Esophagus squamous epithelium (tissue), 5 donors: ENCODE results near the gene ANKS1B. TPM values are rescaled to one million over a fixed set of nuclear protein-coding genes. Genes with fewer than 3 reads are reported as not detected.

Experiments
- DNase-seq: peaks from one replicate; lab custom pipeline; 2025; lab: John Stamatoyannopoulos, UW
- H3K27ac ChIP-seq, 4 donors: fragments of 200-600 bp; sonication (generic); one replicate each; pipeline ENCODE4 v1.5.1; 2016 to 2019; ENCODE audit warnings: mild to moderate bottlenecking in 1 of 4
- H3K27me3 ChIP-seq, 4 donors: fragments of 200-600 bp; sonication (generic); 1 replicate in 3 of 4; 2 replicates in 1 of 4; pipeline versions ENCODE4 v1.5.1 to v1.6.0; 2017 to 2021; ENCODE audit warnings: antibody characterized with exemption in 1 of 4
- H3K36me3 ChIP-seq, 3 donors: fragments of 200-600 bp; sonication (generic); one replicate each; pipeline ENCODE4 v1.5.1; 2016 to 2019
- H3K4me1 ChIP-seq, 3 donors: fragments of 200-600 bp; sonication (generic); one replicate each; pipeline ENCODE4 v1.5.1; 2017 to 2019
- H3K4me3 ChIP-seq, 4 donors: fragments of 200-600 bp; sonication (generic); 1 replicate in 3 of 4; 2 replicates in 1 of 4; pipeline ENCODE4 v1.5.1; 2016 to 2019; ENCODE audit warnings: mild to moderate bottlenecking in 2 of 4, moderate library complexity in 1 of 4
- H3K9me3 ChIP-seq, 3 donors: fragments of 200-600 bp; sonication (generic); one replicate each; pipeline ENCODE4 v1.5.1; 2016 to 2019
- POLR2A ChIP-seq, 4 donors: fragments of 450-650 bp; IDR thresholded peaks; one replicate each; pipeline ENCODE4 v1.6.1; 2017; ENCODE audit warnings: antibody characterized with exemption in 4 of 4, mild to moderate bottlenecking in 4 of 4, moderate library complexity in 3 of 4
- WGBS, 2 donors: methylation state at CpG; one replicate each; pipeline ENCODE4 v1.1.5; 2018; 5-methylcytosine and 5-hydroxymethylcytosine counted together
- intact Hi-C: fragments of 100-400 bp; cut with DNase I; formaldehyde crosslinking; loops from one replicate; pipeline ENCODE4 v1.15.0; 2022
- total RNA-seq, 4 donors: library from RNA; depleted of rRNA; stranded (reverse); fragments of >200 nt; gene quantifications; one replicate each; pipeline ENCODE4 v1.1.0, GENCODE V29; 2016
- TF ChIP-seq, protein P1 (sequence below), 6 experiments: fragments of 450-650 bp in 4 of 6; fragments of 200-600 bp in 2 of 6; sonication (generic) in 2 of 6; IDR thresholded peaks; one replicate each; pipeline ENCODE4 v1.5.1; 2016 to 2019; ENCODE audit warnings: antibody characterized with exemption in 6 of 6, mild to moderate bottlenecking in 4 of 6, moderate library complexity in 4 of 6
- donor health status: DM: yes; HTN: yes; CAD: no.

ANKS1B gene
- total RNA-seq, 4 donors from 2014 or later: 1.6 to 15.8 (median 8.1) TPM

GRCh38 chr12:98885778-98886177 is 1099.0 kb downstream of the ANKS1B start:
- intact Hi-C loops: no loop called here
- no peaks in the 10 kb centered on the region for H3K4me1 ChIP-seq
- no peaks in the 10 kb centered on the region for H3K9me3 ChIP-seq
- H3K36me3 ChIP-seq: no peaks in the 10 kb centered on the region
- peaks cover 0 to 7% (median 0%) of the 10 kb centered on the region in 4 donors for H3K27me3 ChIP-seq
- H3K27ac ChIP-seq: no peak overlapping the region
- no peak overlapping the region for H3K4me3 ChIP-seq
- DNase-seq: no peak
- WGBS, 2 donors: 29 to 51% methylated on average over 2 of the region's 2 CpGs
- TF ChIP-seq, protein P1, sequence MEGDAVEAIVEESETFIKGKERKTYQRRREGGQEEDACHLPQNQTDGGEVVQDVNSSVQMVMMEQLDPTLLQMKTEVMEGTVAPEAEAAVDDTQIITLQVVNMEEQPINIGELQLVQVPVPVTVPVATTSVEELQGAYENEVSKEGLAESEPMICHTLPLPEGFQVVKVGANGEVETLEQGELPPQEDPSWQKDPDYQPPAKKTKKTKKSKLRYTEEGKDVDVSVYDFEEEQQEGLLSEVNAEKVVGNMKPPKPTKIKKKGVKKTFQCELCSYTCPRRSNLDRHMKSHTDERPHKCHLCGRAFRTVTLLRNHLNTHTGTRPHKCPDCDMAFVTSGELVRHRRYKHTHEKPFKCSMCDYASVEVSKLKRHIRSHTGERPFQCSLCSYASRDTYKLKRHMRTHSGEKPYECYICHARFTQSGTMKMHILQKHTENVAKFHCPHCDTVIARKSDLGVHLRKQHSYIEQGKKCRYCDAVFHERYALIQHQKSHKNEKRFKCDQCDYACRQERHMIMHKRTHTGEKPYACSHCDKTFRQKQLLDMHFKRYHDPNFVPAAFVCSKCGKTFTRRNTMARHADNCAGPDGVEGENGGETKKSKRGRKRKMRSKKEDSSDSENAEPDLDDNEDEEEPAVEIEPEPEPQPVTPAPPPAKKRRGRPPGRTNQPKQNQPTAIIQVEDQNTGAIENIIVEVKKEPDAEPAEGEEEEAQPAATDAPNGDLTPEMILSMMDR (IDR thresholded peaks at IDR 0.05): no peak
- TF ChIP-seq POLR2A (IDR thresholded peaks at IDR 0.05): no peak

GRCh38 chr12:98883231-98883630 is 1101.5 kb downstream of the ANKS1B start:
- DNase-seq: no peak
- Histone ChIP-seq H3K4me1 (no peaks in the 10 kb centered on the region), H3K4me3 (no peak overlapping the region), H3K9me3 (no peaks in the 10 kb centered on the region), H3K36me3 (no peaks in the 10 kb centered on the region), H3K27me3 (no peaks in the 10 kb centered on the region), H3K27ac (no peak overlapping the region)
- TF ChIP-seq POLR2A (IDR thresholded peaks at IDR 0.05): no peak
- TF ChIP-seq, protein P1 (IDR thresholded peaks at IDR 0.05): no peak
- intact Hi-C loops: no loop called here
- 50 to 69% methylated on average over 2 of the region's 2 CpGs for WGBS, 2 donors

DNA sequence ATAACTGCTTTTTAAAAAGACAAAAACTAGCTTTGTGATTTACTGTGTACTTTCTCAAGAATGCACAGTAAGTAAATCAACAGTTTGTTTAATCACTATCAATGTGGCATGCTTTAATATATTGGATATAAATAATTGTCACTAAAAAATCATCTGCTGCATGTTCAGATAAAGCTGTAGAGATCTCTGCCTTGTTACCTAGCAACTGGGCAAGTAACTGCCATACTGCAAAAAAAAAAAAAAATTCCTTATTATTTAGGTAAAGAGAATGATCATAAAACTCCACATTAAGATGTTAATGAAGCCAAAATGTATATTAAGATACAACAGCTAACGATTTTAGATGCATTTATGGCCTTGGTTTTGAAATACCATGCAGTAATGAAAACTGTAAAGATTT is 1102.2 kb downstream of the ANKS1B start:
- no peak overlapping the region for H3K4me3 ChIP-seq
- no peaks in the 10 kb centered on the region for H3K27me3 ChIP-seq
- H3K36me3 ChIP-seq: no peaks in the 10 kb centered on the region
- 14 to 59% methylated on average over 1 of the region's 1 CpG for WGBS, 2 donors
- no peak overlapping the region for H3K27ac ChIP-seq
- intact Hi-C loops: no loop called here
- no peaks in the 10 kb centered on the region for H3K9me3 ChIP-seq
- no peak for DNase-seq
- no peak for TF ChIP-seq POLR2A (IDR thresholded peaks at IDR 0.05)
- TF ChIP-seq, protein P1 (IDR thresholded peaks at IDR 0.05): no peak
- no peaks in the 10 kb centered on the region for H3K4me1 ChIP-seq

DNA sequence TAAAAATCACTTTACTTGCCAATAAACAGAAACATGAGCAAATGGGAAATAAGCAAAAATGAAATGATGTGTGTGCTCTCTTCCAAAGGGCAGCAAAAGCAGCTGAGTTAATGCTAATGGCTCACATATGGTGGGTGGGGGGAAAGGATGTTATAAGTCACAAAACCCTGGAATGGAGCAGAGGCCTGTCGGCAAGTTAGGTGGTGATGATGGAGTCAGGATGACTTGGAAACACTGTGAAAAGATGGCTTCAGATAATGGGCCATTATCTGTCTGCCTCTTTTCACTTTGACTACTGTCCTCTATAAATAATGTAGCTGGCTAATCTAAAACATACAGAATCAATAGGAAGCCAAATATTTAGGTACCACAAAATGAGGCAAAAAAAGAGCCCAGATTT is 1111.0 kb downstream of the ANKS1B start:
- WGBS, 2 donors: 70 to 79% methylated on average over 1 of the region's 1 CpG

DNA sequence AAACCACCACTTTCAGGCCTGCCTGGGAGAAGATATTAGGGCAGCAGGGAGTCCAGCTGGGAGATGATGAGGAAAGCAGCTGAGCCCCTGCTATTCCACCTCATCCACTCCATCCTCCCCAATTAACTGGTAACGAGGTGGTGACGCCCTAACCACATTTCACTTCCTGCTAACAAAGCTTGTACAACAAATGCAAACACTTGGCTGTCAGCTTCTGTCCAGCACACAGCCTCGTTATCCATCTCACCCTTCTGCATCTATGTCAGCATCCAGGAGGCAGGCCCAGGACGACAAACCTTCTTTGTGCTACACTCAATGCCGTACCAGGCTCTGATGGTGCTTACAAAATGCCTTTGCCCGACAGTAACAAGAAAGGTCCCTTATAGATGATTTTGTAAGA is 1114.2 kb downstream of the ANKS1B start:
- Histone ChIP-seq H3K36me3 (no peaks in the 10 kb centered on the region), H3K27ac (no peak overlapping the region), H3K27me3 (no peaks in the 10 kb centered on the region), H3K9me3 (no peaks in the 10 kb centered on the region), H3K4me1 (no peaks in the 10 kb centered on the region), H3K4me3 (no peak overlapping the region)
- intact Hi-C loops: no loop called here
- 61 to 85% methylated on average over 4 to 6 of the region's 6 CpGs for WGBS, 2 donors
- TF ChIP-seq, protein P1 (IDR thresholded peaks at IDR 0.05): no peak
- TF ChIP-seq POLR2A (IDR thresholded peaks at IDR 0.05): no peak
- DNase-seq: no peak

More for the DNA sequence above, 1111.0 kb downstream of the ANKS1B start:
- no peaks in the 10 kb centered on the region for H3K9me3 ChIP-seq
- no peaks in the 10 kb centered on the region for H3K36me3 ChIP-seq
- intact Hi-C loops: no loop called here
- TF ChIP-seq, protein P1 (IDR thresholded peaks at IDR 0.05): no peak
- TF ChIP-seq POLR2A (IDR thresholded peaks at IDR 0.05): no peak
- no peak overlapping the region for H3K4me3 ChIP-seq
- no peaks in the 10 kb centered on the region for H3K27me3 ChIP-seq
- no peaks in the 10 kb centered on the region for H3K4me1 ChIP-seq
- no peak for DNase-seq
- no peak overlapping the region for H3K27ac ChIP-seq
